Stimulated activated CD8-positive, alpha-beta memory T cell treated with anti-CD3 and anti-CD28 coated beads, Interleukin-15, amount 100 ng/mL, for 1 hour (primary cell): ENCODE measurements around the gene MOXD1.
"Not testable (repeated sequence)": the region's sequence is repeated elsewhere in the genome, so short reads cannot be mapped to it uniquely, and the experiment has no call there.

Source experiments
- DNase-seq: peaks from one replicate; pipeline ENCODE4 v3.0.0-alpha.2; 2020; ENCODE audit warnings: low read depth

MOXD1 gene

DNA sequence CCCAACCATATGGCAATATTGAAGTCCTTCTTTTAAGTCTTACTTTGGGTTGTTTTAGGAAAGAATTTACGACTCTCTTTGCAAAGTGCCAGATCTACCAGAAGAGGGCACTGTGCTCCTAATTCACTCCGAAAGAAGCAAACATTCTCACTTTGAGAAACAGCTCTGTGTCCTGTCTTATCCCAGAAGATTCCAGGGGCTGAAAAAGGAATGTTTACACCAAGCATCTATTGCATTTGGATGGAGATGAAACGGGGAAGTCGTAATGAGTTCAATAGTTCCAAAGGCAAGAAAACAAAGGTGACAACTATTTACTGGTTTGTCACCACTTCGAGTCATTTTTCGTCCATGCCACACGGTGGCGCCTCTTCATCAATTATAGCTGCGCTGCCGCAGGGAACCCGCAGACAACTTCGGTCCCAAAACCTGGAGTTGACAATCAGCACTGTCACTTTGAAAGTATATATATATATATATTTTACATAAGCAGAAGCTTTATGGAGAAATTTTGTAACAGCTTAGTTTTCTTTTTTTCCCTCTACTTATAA lies 121.6 kb downstream of the MOXD1 start:
- peak; percentile 36 for DNase-seq

DNA sequence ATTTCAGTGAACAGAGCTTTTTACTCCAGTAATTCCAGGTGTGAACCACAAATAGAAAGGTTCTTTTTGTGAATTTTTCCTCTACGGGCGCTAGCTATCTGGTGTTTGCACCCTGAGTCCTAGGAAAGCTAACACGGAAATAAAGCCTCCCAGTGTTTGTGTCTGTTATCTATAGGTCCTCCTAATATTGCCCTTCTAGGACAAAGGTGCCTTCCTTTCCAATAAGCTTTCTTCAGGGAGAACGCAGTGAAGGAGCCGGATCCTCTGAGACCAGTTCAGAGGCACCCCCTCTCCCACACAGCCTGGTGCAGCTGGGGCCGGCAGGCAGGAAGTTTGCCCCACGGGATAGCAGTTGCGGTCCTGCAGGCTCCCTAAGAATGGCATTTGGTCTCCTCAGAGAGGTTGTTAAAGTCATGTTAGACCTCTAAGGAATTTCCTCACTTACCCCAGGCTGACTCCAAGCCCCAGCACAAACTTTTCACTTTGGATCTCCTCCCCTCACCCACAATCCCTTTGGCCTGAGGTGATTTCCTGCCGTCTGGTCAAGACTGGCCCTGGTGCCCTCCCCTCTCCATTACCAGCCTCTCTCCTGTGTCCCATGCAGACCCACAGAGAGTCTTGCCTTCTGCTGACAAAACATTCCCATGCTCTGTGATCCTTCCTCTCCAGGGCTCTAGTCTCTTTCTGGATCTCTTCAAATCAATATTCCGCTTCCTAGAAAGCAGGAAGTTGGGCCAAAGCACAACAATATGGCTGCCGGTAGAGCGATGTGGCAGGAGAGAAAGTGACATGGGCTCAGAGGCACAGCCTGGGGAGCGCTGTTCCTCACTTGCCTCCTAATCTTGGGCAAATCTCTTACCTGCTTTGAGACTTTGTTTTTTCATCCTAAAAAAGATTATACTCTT lies 126.0 kb downstream of the MOXD1 start:
- no peak for DNase-seq

DNA sequence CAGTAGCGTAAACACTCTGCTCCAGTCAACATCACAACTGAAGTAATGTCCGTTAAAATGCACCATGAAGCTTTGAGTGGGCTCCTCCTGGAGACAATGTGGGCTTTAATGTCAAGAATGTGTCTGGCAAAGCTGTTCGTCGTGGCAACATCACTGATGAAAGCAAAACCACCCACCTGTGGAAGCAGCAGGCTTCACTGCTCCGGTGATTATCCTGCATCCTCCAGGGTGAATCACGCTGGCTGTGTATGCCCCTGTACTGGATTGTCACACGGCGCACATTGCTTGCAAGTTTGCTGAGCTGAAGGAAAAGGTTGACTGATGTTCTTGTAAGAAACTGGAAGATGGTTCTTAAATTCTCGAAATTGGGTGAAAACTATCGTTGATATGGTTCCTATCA lies 128.5 kb downstream of the MOXD1 start:
- no peak for DNase-seq

DNA sequence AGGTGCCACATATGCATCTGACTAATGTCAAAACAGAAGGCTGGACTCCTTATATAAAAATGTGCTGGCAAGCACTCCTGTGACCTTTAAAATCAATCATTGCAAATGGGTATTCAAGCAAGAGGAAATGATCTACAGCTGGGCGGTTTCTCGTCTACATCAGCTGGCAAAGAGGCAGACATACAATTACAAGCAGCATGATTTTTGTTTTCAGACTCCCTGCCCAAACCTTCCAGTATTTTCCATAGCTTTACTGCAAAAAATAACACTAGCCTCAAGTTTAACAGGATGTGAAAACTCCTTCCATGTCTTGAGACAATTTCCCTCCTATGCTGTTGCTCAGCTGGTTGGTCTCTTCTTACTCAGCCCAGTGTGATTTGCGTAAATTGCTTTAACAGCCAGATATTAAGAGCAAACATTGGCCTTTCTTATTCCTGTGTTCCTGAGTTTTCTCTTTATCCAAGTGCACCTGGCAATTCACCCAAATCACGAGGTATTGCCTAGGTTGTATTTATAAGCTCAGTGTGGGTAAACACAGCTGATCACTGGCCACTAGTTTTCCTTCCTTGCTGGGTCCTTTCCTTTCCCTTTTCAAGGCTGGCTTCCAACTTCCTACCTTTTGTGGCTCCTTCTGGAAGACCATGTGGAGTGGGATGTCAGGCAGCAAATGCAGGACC lies 130.4 kb downstream of the MOXD1 start:
- no peak for DNase-seq

DNA sequence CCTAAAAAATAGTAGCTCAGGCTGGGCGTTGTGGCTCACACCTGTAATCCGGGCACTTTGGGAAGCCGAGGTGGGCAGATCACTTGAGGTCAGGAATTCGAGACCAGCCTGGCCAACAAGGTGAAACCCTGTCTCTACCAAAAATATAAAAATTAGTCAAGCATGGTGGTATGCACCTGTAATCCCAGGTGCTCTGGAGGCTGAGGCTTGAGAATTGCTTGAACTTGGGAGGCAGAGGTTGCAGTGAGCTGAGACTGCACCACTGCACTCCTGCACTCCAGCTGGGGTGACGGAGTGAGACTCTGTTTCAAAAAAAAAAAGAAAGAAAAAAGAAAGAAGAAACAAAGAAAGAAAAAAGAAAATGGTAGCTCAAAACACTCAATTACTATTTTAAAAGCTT lies 132.6 kb downstream of the MOXD1 start:
- not testable (repeated sequence) for DNase-seq

DNA sequence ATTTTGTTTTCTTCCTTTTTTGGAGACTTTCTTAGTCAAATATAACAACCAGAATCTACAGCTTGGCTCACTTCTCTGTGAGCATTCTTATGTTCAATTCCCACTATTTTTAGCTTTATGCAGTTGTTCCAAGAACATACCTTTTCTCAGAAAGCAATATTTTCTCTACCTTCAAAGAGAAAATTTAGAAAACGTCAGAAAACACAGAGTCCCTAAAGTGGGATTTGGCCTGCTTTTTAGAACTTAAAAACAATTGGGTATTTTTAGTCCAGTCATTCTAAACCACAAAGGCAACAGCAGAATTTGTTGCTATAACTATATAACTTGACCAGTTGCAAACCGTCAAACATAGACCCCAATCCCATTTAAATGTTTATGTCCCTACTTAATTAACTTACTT lies 133.1 kb downstream of the MOXD1 start:
- DNase-seq, result no peak

GRCh38 chr6:132265451-132266097 lies 135.7 kb downstream of the MOXD1 start:
- no peak for DNase-seq

DNA sequence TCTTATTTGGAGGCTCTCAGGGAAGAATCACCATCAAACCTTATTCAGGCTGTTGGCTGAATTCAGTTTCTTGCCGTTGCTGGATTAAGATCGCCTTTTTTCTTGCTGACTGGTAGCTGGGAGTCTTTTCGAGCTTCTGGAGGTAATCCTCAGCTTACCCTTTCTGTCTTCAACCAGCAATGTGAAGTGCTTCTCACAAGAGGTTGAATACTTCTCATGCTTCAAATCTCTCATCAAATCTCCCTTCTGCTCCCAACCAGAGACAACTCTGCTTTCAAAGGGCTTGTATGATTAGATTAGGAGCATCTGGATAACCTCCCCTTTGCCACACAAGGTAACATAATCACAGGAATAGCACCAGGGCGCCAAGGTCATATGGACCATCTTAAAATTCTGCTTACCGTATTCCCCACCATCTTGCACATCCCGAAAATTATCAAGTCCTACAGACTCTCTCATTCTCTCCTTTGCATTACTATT lies 137.2 kb downstream of the MOXD1 start:
- no peak for DNase-seq

DNA sequence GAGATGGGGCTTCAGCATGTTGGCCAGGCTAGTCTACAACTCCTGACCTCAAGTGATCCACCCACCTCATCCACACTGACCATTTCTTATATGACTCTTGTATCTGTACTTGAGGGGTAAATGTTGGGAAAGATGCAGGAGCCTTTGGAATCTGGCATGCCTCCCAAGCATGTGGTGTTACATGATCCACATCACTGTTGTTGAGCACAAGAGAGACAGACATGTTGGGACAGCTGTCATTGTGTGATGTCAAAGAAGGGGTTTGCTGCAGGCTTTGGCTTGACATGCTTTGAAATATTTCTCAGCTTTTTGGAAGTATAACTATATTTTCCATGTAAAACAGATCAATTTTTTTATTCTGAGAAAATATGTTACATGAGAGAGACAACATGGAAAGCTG lies 139.9 kb downstream of the MOXD1 start:
- DNase-seq, result no peak

GRCh38 chr6:132259070-132259469 lies 142.2 kb downstream of the MOXD1 start:
- DNase-seq, result no peak

- no peak for DNase-seq
Measured at GRCh38 chr6:132257561-132257960, 143.7 kb downstream of the MOXD1 start.

GRCh38 chr6:132256457-132256856 lies 144.8 kb downstream of the MOXD1 start:
- DNase-seq, result no peak

- no peak for DNase-seq
Measured at GRCh38 chr6:132253906-132254305, 147.4 kb downstream of the MOXD1 start.

DNA sequence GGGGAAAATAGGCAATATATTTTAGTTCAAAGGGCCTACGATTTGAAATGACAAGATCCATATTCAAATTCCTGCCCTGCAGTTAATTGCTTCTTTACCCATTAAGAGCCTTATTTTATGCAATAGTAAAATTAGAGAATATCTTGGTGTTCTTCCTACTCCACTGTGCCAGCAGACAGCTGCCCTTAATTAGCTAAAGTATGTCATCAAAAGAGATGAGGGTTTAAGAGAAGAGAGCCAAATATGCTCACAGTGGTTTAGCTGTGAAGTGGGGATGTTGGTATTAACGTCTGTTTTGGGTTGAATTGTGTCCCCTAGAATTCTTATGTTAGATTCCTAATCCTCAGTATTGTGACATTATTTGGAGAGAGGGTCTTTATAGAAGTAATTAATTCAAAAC lies 148.1 kb downstream of the MOXD1 start:
- no peak for DNase-seq

GRCh38 chr6:132252113-132252512 lies 149.2 kb downstream of the MOXD1 start:
- DNase-seq, result no peak

DNA sequence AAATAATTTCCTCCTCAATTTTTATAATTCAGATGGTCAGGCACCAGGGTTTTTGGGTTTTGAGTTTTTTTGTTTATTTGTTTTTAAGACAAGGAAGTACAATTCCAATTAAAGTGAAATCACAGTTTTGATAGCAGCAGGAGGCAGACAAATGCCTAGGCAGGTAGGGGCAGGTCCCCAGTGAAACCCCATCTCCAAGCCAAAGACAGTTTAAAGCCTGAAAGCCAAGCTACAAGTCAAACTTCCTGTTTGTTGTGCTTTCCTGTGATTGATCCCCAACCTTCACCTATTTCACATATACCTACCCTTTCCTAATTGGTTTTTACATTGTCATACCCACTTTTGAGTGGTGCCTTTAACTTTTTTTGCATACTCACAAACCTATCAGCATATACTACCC lies 149.6 kb downstream of the MOXD1 start:
- no peak for DNase-seq

- DNase-seq, result no peak
Measured at GRCh38 chr6:132247381-132248159, 153.7 kb downstream of the MOXD1 start.

- DNase-seq, result no peak
Measured at GRCh38 chr6:132246632-132247270, 154.5 kb downstream of the MOXD1 start.

GRCh38 chr6:132246120-132246617 lies 155.1 kb downstream of the MOXD1 start:
- DNase-seq, result no peak
